ENCODE results near the gene CDIP1. TPM values are rescaled to one million over a fixed set of nuclear protein-coding genes. Genes with fewer than 3 reads are reported as not detected.

Gene CDIP1
- total RNA-seq, 1 experiment from 2014 or later = 19.5 TPM

DNA sequence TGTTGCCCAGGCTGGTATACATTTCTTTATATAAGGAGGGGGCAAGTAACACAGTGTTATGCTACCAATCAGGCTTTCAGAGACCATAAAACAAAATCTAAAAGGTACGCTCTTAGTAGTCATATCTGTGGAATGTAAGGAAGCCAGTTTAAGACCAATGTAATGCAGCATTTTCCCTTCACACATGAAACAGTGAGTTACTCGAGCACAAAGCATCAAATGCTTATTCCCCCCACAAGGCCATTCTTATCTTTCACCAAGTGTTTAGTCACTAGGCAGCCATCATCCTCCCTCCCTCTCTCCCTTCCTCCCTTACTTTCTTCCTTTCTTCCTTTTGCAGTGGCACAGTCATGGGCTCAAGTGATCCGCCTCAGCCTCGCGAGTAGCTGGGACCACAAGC is 49.5 kb downstream of the CDIP1 start:
- DNase-seq (ENCODE audit: low read depth) = peak; percentile 75

DNA sequence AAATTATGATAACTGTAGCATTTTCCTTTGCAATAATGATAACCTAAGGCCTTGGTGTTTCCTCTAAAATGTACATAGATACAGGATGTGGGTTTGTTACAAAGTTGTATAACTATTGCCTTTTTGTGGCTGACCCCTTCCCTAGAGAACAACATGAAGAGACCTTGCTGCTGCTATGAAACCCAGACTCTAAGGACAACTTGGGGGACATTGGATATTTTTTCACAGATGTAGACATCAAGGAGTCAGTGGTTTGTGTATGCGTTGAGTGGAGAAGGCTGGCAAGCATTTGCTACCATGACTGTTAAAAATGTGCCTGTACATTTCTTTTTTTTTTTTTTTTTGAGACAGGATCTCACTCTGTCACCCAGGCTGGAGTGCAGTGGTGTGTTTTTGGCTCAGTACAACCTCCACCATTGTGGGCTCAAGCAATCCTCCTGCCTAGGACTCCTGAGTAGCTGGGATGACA is 50.0 kb downstream of the CDIP1 start:
- no peak for DNase-seq (ENCODE audit: low read depth)

GRCh38 chr16:4487955-4488498 is 50.5 kb downstream of the CDIP1 start:
- DNase-seq (ENCODE audit: low read depth) = peak; percentile 44

GRCh38 chr16:4486126-4486893 is 52.3 kb downstream of the CDIP1 start:
- no peak for DNase-seq (ENCODE audit: low read depth)

GRCh38 chr16:4481963-4482362 is 56.6 kb downstream of the CDIP1 start:
- no peak for DNase-seq (ENCODE audit: low read depth)

DNA sequence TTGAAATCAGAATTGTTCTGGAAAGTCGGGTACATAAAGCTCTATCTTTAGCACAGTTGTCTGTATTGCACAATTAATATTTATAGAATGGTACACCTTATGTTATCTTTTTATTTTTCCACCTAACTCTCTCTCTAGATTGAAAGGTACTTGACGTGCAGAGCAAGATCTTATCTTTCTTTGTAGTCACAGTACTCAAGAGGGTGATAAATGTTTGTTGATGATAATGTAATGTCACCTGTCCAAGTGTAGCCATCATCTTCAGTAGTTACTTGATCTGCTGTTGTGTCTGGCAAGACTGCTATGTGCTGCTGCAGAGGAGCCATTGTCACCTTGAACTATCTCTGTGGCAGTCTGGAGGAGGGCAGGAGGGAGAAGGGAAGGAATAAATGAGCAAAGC is 57.0 kb downstream of the CDIP1 start:
- no peak for DNase-seq (ENCODE audit: low read depth)

DNA sequence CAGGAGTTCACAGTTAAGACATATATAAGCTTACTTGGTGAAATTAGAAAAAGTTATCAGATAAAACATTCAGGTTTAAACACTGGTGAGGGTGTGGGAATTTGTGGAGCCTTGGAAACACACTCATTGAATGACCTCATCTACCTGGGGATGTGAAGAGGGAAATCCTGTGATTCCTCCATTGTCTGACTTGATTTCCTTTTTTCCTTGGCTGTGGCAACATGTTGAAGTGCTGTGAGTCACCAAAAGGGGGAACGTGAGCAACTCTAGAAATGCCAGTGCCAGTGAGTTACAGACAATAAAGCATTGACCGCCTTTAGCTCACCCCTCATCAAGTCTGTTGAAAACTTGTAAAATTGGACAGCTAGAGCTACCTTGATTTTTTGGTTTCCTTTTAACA is 60.6 kb downstream of the CDIP1 start:
- no peak for DNase-seq (ENCODE audit: low read depth)

- DNase-seq (ENCODE audit: low read depth) = peak; percentile 87
These were observed 62.4 kb downstream of the CDIP1 start, which contains the start of gene HMOX2 for GRCh38 chr16:4475880-4476788. TSS of gene HMOX2 (plus strand) at chr16:4476398. CDS start at chr16:4505525, 29,127 bp downstream.

DNA sequence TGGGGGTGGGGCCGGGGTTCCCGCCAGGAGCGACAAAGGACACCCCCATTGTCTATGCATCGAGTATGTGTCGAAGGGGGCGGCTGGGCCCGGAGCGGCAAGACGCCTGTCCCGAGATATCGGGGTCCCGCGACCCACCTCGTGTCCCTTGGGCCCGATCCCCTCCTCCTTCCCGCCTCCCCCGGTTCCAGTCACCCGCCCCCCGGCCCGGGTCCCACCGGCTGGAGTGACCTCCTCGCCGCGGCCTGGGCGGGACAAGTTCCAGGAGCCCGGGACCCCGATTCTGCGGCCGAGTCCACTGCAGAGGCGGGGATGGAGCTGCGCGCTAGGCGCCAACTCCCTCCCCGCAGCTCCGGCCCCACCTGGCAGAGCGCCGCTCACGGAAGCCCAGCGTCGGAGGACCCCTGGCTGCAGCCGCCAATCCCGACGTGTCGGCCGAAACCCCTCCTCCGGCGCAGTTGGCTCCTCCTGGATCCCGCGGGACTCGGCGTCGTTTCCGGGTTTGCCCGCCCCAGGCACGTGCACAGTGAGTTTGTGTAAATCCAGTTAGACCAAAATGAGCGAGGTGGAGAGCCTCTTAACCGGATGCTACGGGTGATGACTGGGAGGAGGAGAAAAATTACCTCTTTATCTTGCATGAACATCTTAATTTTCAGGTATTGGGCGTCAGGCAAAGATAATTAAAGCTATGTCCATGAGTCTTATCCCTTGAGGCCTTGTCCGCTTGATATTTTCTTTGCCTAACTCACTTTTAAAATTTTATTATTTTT is 64.2 kb downstream of the CDIP1 start, which contains the start of gene NMRAL1:
Gene NMRAL1, minus strand, starts transcription at position 434 of the 770 bp plus-strand sequence. CDS start 493 bp downstream, outside the sequence.
- peak; percentile 77 for DNase-seq (ENCODE audit: low read depth)

DNA sequence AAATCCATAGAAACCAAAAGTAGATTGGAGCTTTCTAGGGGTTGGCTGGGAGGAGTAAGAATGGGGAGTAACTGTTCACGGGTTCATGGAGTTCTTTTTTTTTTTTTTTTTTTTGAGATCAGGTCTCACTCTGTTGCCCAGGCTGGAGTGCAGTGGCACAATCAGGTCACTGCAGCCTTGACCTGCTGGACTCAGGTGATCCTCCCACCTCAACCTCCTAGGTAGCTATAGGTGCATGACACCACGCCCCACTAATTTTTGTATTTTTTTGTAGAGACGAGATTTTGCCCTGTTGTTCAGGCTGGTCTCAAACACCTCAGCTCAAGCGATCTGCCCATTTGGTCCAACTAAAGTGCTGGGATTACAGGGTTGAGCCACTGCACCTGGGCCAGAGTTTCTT is 65.7 kb downstream of the CDIP1 start:
- DNase-seq (ENCODE audit: low read depth) = no peak

GRCh38 chr16:4471869-4472268 is 66.7 kb downstream of the CDIP1 start:
- no peak for DNase-seq (ENCODE audit: low read depth)

GRCh38 chr16:4468972-4469371 is 69.6 kb downstream of the CDIP1 start:
- no peak for DNase-seq (ENCODE audit: low read depth)

GRCh38 chr16:4467916-4468315 is 70.7 kb downstream of the CDIP1 start:
- no peak for DNase-seq (ENCODE audit: low read depth)

GRCh38 chr16:4465977-4466779 is 72.4 kb downstream of the CDIP1 start:
- no peak for DNase-seq (ENCODE audit: low read depth)

GRCh38 chr16:4463522-4464163 is 74.9 kb downstream of the CDIP1 start:
- DNase-seq (ENCODE audit: low read depth) = no peak

DNA sequence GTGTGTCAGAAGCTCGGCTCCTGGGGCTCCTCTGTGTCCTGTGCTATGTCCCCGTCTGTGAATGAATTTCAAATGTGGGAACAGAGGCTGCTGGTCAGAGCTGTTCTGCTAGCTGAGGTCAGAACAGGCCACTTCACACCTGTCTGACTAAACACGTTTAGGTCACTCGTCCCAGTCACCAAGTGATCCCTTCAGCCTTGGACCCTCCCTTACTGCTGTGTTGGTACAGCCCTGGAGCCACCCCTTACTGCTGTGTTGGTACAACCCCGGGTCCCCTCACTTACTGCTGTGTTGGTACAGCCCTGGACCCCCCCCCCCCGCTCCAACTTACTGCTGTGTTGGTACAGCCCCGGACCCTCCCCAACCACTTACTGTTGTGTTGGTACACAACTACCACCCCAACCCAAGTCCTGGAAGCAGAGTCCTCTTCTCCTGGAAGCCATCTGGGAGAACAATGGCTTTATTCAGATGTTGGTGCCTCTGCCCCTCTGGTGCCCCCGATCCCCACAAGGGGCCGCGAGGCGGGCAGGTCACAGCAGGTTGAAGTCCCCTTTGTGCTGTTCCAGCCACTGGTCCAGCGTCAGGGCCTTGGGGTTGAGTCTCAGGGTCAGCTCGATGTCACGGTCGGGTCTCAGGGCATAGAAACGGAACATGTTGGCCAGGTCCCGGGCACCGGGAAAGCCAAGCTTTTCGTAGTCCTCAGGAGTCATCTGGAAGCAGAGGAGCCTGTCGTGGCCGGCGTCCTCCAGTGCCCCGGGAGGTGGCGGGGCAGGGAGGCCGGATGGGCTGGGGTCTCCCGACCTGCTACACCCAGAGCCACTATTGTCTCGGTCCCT is 77.1 kb downstream of the CDIP1 start:
- no peak for DNase-seq (ENCODE audit: low read depth)

GRCh38 chr16:4460936-4461249 is 77.7 kb downstream of the CDIP1 start:
- no peak for DNase-seq (ENCODE audit: low read depth)

Data from LHCN-M2 (cell line).